HEK293T (cell line): ENCODE data around the gene TRIM4.

ENCODE experiments used
- ARNT ChIP-seq: fragments of 450-650 bp; IDR thresholded peaks from 2 replicates; pipeline ENCODE4 v1.6.1; 2017; ENCODE audit warnings: mild to moderate bottlenecking
- BHLHE40 ChIP-seq: fragments of 450-650 bp; IDR thresholded peaks from 2 replicates; pipeline ENCODE4 v1.6.1; 2016; ENCODE audit warnings: mild to moderate bottlenecking, moderate library complexity, borderline replicate concordance
- ELF4 ChIP-seq: fragments of 450-650 bp; IDR thresholded peaks from 2 replicates; pipeline ENCODE4 v1.6.1; 2017; ENCODE audit warnings: antibody characterized with exemption
- FOXK2 ChIP-seq: fragments of 450-650 bp; IDR thresholded peaks from 2 replicates; pipeline ENCODE4 v1.6.1; 2016; ENCODE audit warnings: mild to moderate bottlenecking
- HDGF ChIP-seq: fragments of 450-650 bp; IDR thresholded peaks from 2 replicates; pipeline ENCODE4 v1.6.1; 2017; ENCODE audit warnings: antibody characterized with exemption, borderline replicate concordance
- L3MBTL2 ChIP-seq: fragments of 450-650 bp; conservative IDR thresholded peaks from 2 replicates; pipeline ENCODE4 v1.6.1; 2016; ENCODE audit warnings: mild to moderate bottlenecking
- LEF1 ChIP-seq: fragments of 450-650 bp; IDR thresholded peaks from 2 replicates; pipeline ENCODE4 v1.6.1; 2017; ENCODE audit warnings: mild to moderate bottlenecking, borderline replicate concordance
- PKNOX1 ChIP-seq: fragments of 450-650 bp; IDR thresholded peaks from 2 replicates; pipeline ENCODE4 v1.6.1; 2016
- SP1 ChIP-seq: fragments of 450-650 bp; IDR thresholded peaks from 2 replicates; pipeline ENCODE4 v1.6.1; 2017
- SUZ12 ChIP-seq: fragments of 450-650 bp; IDR thresholded peaks from 2 replicates; pipeline ENCODE4 v1.6.1; 2016; ENCODE audit warnings: mild to moderate bottlenecking
- TARDBP ChIP-seq: fragments of 450-650 bp; IDR thresholded peaks from 2 replicates; pipeline ENCODE4 v1.6.1; 2016

DNA sequence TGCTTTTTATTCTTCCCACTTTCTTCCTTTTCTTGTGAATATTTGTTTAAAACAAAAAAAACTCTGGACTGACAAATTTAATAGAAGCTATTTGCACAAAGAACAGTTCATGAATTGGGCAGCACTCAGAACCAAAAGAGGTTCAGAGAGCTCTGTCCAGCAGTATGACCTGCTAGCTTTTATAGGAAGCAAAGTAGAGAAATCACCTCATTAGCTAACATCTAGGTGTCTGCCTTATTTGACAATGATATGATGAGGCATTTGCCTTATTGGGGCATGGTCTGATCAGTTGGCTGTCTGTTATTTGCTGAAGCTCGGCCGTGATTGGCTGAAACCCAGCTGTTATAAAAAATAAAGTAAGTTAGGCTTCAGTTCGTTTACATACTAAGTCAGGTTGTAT, 819 bp upstream of the TRIM4 start:
- no peak for TF ChIP-seq ELF4
- TF ChIP-seq FOXK2 = no peak
- no peak for TF ChIP-seq SUZ12
- TF ChIP-seq HDGF = no peak
- no peak for TF ChIP-seq SP1
- no peak for TF ChIP-seq ARNT
- TF ChIP-seq L3MBTL2 = no peak
- no peak for TF ChIP-seq BHLHE40
- no peak for TF ChIP-seq PKNOX1
- no peak for TF ChIP-seq LEF1
- TF ChIP-seq TARDBP = no peak
